Islet precursor cell (in vitro differentiated cells): ENCODE results near the gene CCDC17.

Source experiments
- DNase-seq: peaks from one replicate; pipeline ENCODE4 v3.0.0-alpha.2; 2018

Gene CCDC17

GRCh38 chr1:45574105-45574626, 49.7 kb downstream of the CCDC17 start:
- DNase-seq = no peak

GRCh38 chr1:45573231-45573804, 50.5 kb downstream of the CCDC17 start:
- no peak for DNase-seq

- no peak for DNase-seq
Observed at GRCh38 chr1:45570631-45571030, 53.2 kb downstream of the CCDC17 start.
